Esophagus squamous epithelium (tissue), 4 donors: ENCODE results near the gene ZC2HC1B.

Experiments used
- CTCF ChIP-seq, 6 experiments: fragments of 450-650 bp in 4 of 6; fragments of 200-600 bp in 2 of 6; sonication (generic) in 2 of 6; IDR thresholded peaks; one replicate each; pipeline ENCODE4 v1.5.1; 2016 to 2019; ENCODE audit warnings: antibody characterized with exemption in 6 of 6, mild to moderate bottlenecking in 4 of 6, moderate library complexity in 4 of 6
- POLR2A ChIP-seq, 4 donors: fragments of 450-650 bp; IDR thresholded peaks; one replicate each; pipeline ENCODE4 v1.6.1; 2017; ENCODE audit warnings: antibody characterized with exemption in 4 of 4, mild to moderate bottlenecking in 4 of 4, moderate library complexity in 3 of 4

DNA sequence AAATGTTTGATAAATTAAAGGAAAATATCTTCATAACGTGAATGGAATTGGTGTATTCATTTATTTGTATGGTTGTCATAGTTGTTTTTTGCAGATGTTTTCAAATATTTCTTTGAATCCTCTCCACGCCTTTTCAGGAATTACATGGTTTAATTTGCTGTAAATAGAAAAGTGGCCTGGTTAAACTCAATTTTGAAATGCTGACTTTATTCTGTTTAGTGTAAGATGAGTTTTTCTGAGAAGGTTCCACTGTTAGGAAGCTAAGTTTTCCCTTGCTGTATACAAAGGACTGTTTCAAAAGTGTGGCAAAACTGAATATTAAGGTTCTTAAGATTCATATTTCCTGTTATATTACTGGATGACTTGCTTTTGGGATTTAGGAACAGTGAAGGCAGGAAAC lies 503 bp upstream of the ZC2HC1B start:
- TF ChIP-seq CTCF (IDR thresholded peaks at IDR 0.05) (no peak), POLR2A (IDR thresholded peaks at IDR 0.05) (no peak)
